Stimulated activated naive B cell treated with anti-CD40 and anti-IgM and Interleukin-4, amounts not matched to agents 10 μg/mL and 1 μg/mL and 100 μg/mL, for 72 hours (primary cell): ENCODE measurements around the gene ZNF768.

ENCODE experiments used
- ATAC-seq, 2 donors: fragments of 150-1000 bp; cut with Tn5 transposase; replicated peaks; 2 replicates each; pipeline ENCODE4 v1.10.0; 2021; ENCODE audit warnings: moderate library complexity in 1 of 2
- DNase-seq: peaks from one replicate; pipeline ENCODE4 v3.0.0; 2021
- H3K27ac Mint-ChIP-seq: one replicate; pipeline ENCODE4 v1.8.0; 2022; ENCODE audit warnings: mild to moderate bottlenecking, mixed read lengths
- H3K27me3 Mint-ChIP-seq, 2 donors: one replicate each; pipeline ENCODE4 v1.8.0; 2022; ENCODE audit warnings: mixed read lengths in 2 of 2
- H3K36me3 Mint-ChIP-seq, 2 donors: one replicate each; pipeline ENCODE4 v1.8.0; 2022; ENCODE audit warnings: mixed read lengths in 2 of 2, mild to moderate bottlenecking in 1 of 2
- H3K4me1 Mint-ChIP-seq, 2 donors: one replicate each; pipeline ENCODE4 v1.8.0; 2022; ENCODE audit warnings: mixed read lengths in 2 of 2, mild to moderate bottlenecking in 1 of 2
- H3K4me3 Mint-ChIP-seq, 2 donors: one replicate each; pipeline ENCODE4 v1.8.0; 2022; ENCODE audit warnings: mild to moderate bottlenecking in 2 of 2, mixed read lengths in 2 of 2, moderate library complexity in 1 of 2
- H3K9me3 Mint-ChIP-seq, 2 donors: one replicate each; pipeline ENCODE4 v1.8.0; 2022; ENCODE audit warnings: mixed read lengths in 2 of 2, mild to moderate bottlenecking in 1 of 2

Gene ZNF768

GRCh38 chr16:30526137-30526822 is at the start of gene ZNF768:
Gene ZNF768 (minus strand): TSS chr16:30526566. CDS start chr16:30526413, 153 bp downstream.
- H3K36me3 Mint-ChIP-seq: peaks cover 16 to 17% of the 10 kb centered on the region in 2 donors
- DNase-seq: peak; percentile 41
- no peaks in the 10 kb centered on the region for H3K27me3 Mint-ChIP-seq
- ATAC-seq: peak; percentile 23 to 27
- peak within 1 kb of the TSS; percentile 96 for H3K27ac Mint-ChIP-seq
- H3K4me1 Mint-ChIP-seq: peaks cover 29 to 63% of the 10 kb centered on the region in 2 donors
- no peaks in the 10 kb centered on the region for H3K9me3 Mint-ChIP-seq
- H3K4me3 Mint-ChIP-seq: peak within 1 kb of the TSS; percentile 90 to 93

DNA sequence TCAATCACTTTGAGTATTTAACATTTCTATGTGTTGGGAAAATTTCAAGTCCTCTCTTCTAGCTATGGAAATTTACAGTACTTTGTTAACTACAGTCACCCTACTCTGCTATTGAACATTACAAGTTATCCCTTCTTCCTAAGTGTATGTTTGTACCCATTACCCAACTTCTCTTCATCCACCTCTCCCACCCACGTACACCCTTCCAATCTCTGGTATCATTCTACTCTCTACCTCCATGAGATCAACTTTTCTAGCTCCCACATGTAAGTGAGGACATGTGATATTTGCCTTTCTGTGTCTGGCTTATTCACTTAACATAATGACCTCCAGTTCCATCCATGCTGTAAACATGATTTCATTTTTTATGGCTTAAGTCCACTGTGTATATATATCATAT is 48.3 kb upstream of the ZNF768 start:
- peak overlapping the region; percentile 22 for H3K27ac Mint-ChIP-seq
- ATAC-seq (no peak), DNase-seq (no peak)
- H3K4me1 Mint-ChIP-seq: peaks cover 8 to 10% of the 10 kb centered on the region in 2 donors
- no peaks in the 10 kb centered on the region for H3K9me3 Mint-ChIP-seq
- no peak overlapping the region for H3K4me3 Mint-ChIP-seq
- no peaks in the 10 kb centered on the region for H3K27me3 Mint-ChIP-seq
- H3K36me3 Mint-ChIP-seq: peaks cover 0 to 4% of the 10 kb centered on the region in 2 donors

DNA sequence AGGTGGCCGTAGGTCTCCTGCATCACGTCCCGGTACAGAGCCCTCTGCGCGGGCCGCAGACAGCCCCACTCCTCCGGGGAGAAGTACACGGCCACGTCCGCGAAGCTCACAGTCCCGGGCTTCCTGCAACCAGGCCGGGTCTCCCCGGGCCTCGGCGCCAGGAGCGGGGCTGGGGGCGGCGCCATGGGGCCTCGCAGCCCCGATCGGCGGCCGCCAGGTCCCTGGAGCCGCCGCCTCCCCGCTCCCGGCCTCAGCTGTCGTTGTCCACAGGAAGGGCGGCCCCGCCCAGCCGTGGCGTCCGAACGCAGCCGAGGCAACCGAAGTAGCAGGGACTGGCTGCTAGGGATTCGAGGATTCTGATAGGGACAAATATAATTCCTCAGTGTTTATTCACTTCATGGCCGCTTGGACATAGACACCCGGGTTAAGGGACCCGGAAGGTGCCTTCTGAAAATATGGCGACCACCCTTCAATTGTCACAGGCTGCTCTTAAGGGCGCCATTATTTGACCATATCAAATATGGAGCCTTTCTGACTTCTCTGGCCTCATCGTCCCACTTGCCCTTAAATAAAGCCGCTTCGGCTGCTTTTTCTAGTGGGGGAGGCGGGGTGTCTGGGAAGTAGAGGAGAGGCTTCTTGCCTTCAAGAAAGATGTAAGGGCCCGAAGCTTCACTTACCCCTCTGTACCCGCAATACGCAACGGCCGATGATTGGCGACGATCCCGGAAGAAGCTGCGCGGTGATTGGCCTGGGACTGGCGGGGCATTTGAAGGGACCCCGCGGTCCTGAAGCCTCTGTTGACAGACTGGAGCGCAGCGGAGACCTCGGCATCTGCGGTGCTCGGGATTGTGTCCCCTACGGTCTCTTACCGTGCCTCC is 45.3 kb upstream of the ZNF768 start, which contains the start of gene ZNF688:
Gene ZNF688 (minus strand): TSS at position 270 of the 878 bp plus-strand sequence. CDS start 85 bp downstream, at position 185.
- peaks cover 0 to 4% of the 10 kb centered on the region in 2 donors for H3K36me3 Mint-ChIP-seq
- DNase-seq: peak; percentile 92
- H3K4me3 Mint-ChIP-seq: peak within 1 kb of the TSS; percentile 90 to 96
- peaks cover 23 to 33% of the 10 kb centered on the region in 2 donors for H3K4me1 Mint-ChIP-seq
- no peaks in the 10 kb centered on the region for H3K9me3 Mint-ChIP-seq
- no peaks in the 10 kb centered on the region for H3K27me3 Mint-ChIP-seq
- ATAC-seq: peak; percentile 87 to 91
- H3K27ac Mint-ChIP-seq: peak within 1 kb of the TSS; percentile 97

- peaks cover 0 to 4% of the 10 kb centered on the region in 2 donors for H3K36me3 Mint-ChIP-seq
- no peaks in the 10 kb centered on the region for H3K27me3 Mint-ChIP-seq
- ATAC-seq (no peak), DNase-seq (no peak)
- H3K9me3 Mint-ChIP-seq: no peaks in the 10 kb centered on the region
- H3K4me1 Mint-ChIP-seq: peaks cover 23 to 33% of the 10 kb centered on the region in 2 donors
- H3K4me3 Mint-ChIP-seq: peak overlapping the region; percentile 90 to 96
- peak overlapping the region; percentile 97 for H3K27ac Mint-ChIP-seq
Observed at GRCh38 chr16:30570636-30571444, 44.5 kb upstream of the ZNF768 start.

DNA sequence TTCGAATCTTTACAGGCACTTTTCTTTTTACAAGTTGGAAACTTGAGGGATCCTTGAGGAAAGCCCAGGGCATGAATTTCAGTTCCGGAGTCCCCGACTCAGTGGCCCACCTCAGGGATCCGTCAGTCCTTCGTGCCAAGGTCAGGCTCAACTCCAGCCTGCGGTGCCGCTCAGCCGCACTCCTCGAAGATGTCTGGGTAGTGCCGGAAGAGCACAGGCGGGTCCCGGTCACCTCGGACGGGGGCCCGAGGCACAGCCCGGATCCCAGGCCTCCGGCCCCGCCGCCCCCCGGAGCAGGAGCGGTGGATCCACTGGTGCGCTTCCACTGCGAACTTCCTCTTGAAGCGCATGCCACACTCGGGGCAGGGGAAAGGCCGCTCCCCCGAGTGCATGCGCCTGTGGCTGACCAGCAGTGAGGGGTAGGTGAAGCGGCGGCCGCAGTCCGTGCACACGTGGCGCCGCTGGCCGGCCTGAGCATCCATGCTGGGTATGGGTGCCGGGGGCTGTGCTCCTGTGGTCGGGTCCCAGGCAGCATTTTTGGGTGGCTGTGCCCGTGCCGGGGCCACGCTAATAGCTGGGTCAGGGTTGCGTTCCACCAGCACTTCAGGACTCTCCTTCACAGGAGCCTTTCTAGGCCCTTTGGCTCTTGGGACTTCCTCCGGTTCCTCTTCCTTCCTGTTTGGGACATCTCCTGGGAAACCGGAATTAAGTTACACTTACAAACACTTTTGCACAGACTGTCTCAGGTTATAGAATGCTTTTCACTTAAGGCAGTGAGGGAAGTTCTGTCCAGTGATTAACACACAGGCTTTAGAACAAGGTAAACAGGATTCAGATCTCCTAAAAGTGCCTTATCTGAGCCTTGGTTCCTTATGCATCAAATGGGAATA is 43.6 kb upstream of the ZNF768 start:
- H3K36me3 Mint-ChIP-seq: peaks cover 0 to 4% of the 10 kb centered on the region in 2 donors
- H3K4me1 Mint-ChIP-seq: peaks cover 23 to 33% of the 10 kb centered on the region in 2 donors
- no peak overlapping the region for H3K4me3 Mint-ChIP-seq
- H3K27me3 Mint-ChIP-seq: no peaks in the 10 kb centered on the region
- H3K9me3 Mint-ChIP-seq: no peaks in the 10 kb centered on the region
- no peak overlapping the region for H3K27ac Mint-ChIP-seq
- DNase-seq: no peak
- no peak for ATAC-seq

- DNase-seq (no peak), ATAC-seq (no peak)
- Mint-ChIP-seq H3K36me3 (no peaks in the 10 kb centered on the region), H3K27me3 (no peaks in the 10 kb centered on the region), H3K27ac (peak overlapping the region; percentile 44), H3K4me3 (no peak overlapping the region), H3K4me1 (peaks cover 21 to 33% of the 10 kb centered on the region in 2 donors), H3K9me3 (no peaks in the 10 kb centered on the region)
Observed at GRCh38 chr16:30569281-30569680, 42.9 kb upstream of the ZNF768 start.

GRCh38 chr16:30567991-30568638 is 41.7 kb upstream of the ZNF768 start:
- peak overlapping the region; percentile 87 for H3K27ac Mint-ChIP-seq
- H3K36me3 Mint-ChIP-seq: no peaks in the 10 kb centered on the region
- no peaks in the 10 kb centered on the region for H3K9me3 Mint-ChIP-seq
- peak overlapping the region in 1 of 2 donors; percentile 36 for H3K4me3 Mint-ChIP-seq
- ATAC-seq: peak; percentile 19 to 35
- peaks cover 20 to 33% of the 10 kb centered on the region in 2 donors for H3K4me1 Mint-ChIP-seq
- DNase-seq: no peak
- H3K27me3 Mint-ChIP-seq: no peaks in the 10 kb centered on the region

- no peaks in the 10 kb centered on the region for H3K27me3 Mint-ChIP-seq
- no peak for ATAC-seq
- H3K9me3 Mint-ChIP-seq: no peaks in the 10 kb centered on the region
- H3K36me3 Mint-ChIP-seq: no peaks in the 10 kb centered on the region
- peak overlapping the region; percentile 87 for H3K27ac Mint-ChIP-seq
- H3K4me3 Mint-ChIP-seq: no peak overlapping the region
- peaks cover 19 to 32% of the 10 kb centered on the region in 2 donors for H3K4me1 Mint-ChIP-seq
- no peak for DNase-seq
Observed at GRCh38 chr16:30567160-30567990, 41.0 kb upstream of the ZNF768 start.

- Mint-ChIP-seq H3K4me1 (peaks cover 16 to 33% of the 10 kb centered on the region in 2 donors), H3K9me3 (no peaks in the 10 kb centered on the region), H3K27ac (no peak overlapping the region), H3K4me3 (no peak overlapping the region), H3K36me3 (no peaks in the 10 kb centered on the region), H3K27me3 (no peaks in the 10 kb centered on the region)
- no peak for DNase-seq
- ATAC-seq: no peak
Observed at GRCh38 chr16:30566531-30566930, 40.2 kb upstream of the ZNF768 start.

DNA sequence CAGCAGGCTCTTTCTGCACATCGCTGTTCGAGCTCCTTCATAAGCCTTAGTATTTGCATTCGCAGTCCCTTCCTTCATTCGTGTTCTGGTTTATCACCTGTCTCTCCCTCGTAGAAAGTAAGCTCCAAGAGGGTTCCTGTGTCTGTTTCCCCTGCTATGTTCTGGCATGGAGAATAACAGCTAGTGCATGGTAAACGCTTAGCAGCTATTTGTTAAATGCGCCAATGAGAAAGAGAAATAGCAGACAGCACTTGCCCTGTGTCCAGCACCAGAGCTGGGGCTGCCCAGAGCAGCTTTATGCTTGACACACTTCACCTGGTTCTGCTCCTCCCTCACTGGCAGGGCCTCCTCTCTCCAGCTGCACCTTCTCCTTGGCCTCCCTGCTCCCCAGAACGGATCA is 39.6 kb upstream of the ZNF768 start:
- Mint-ChIP-seq H3K9me3 (no peaks in the 10 kb centered on the region), H3K27ac (no peak overlapping the region), H3K36me3 (no peaks in the 10 kb centered on the region), H3K4me1 (peaks cover 20 to 35% of the 10 kb centered on the region in 2 donors), H3K27me3 (no peaks in the 10 kb centered on the region), H3K4me3 (no peak overlapping the region)
- DNase-seq (no peak), ATAC-seq (no peak)

DNA sequence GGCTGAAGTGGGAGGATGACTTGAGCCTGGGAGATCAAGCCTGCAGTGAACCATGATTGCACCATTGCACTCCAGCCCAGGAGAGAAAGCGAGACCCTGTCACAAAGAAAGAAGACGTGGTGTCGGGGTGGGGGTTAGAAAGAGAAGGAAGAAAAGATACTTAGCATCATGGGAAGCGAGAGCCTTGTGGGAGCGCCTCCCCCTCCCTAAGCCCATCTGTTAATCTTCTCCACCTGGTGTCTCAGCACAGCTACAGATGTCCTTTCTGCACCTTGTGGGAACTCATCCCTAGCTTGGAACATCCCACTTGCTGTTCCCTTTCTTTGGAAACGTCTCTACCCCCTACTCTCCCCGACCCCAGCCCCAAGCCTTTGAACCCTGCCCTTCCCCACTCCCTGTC is 39.2 kb upstream of the ZNF768 start:
- DNase-seq (no peak), ATAC-seq (no peak)
- no peaks in the 10 kb centered on the region for H3K36me3 Mint-ChIP-seq
- H3K9me3 Mint-ChIP-seq: no peaks in the 10 kb centered on the region
- H3K27ac Mint-ChIP-seq: peak overlapping the region; percentile 74
- H3K4me3 Mint-ChIP-seq: no peak overlapping the region
- peaks cover 20 to 33% of the 10 kb centered on the region in 2 donors for H3K4me1 Mint-ChIP-seq
- H3K27me3 Mint-ChIP-seq: no peaks in the 10 kb centered on the region

GRCh38 chr16:30562021-30562420 is 35.7 kb upstream of the ZNF768 start:
- no peaks in the 10 kb centered on the region for H3K27me3 Mint-ChIP-seq
- peaks cover 0 to 2% of the 10 kb centered on the region in 2 donors for H3K9me3 Mint-ChIP-seq
- DNase-seq: no peak
- H3K4me1 Mint-ChIP-seq: peaks cover 12 to 31% of the 10 kb centered on the region in 2 donors
- peak overlapping the region; percentile 92 to 95 for H3K4me3 Mint-ChIP-seq
- H3K27ac Mint-ChIP-seq: peak overlapping the region; percentile 99
- peaks cover 0 to 3% of the 10 kb centered on the region in 2 donors for H3K36me3 Mint-ChIP-seq
- no peak for ATAC-seq
